ENCODE results near the gene TAGAP. TPM values are rescaled to one million over a fixed set of nuclear protein-coding genes. Genes with fewer than 3 reads are reported as not detected.

Gene TAGAP
- total and polyA plus RNA-seq, 9 of the 15 experiments (the other 6 are each of a cell fraction or from before 2014, with no cell fraction given) = 0.07 TPM; not detected in 8

- FAIRE-seq (no peak), ATAC-seq (no peak), DNase-seq (ENCODE audit: extremely low read depth in 1 of 4, low spot score in 3 of 4) (no peak)
- intact Hi-C loops (cut with micrococcal nuclease) = no loop called here
- in situ Hi-C loops (cut with MboI) = no loop called here
- no peaks in the 10 kb centered on the region for H3K9me3 ChIP-seq (replicated peaks; ENCODE audit: control insufficient read depth, insufficient read depth, low read depth, low read length)
- no peaks in the 10 kb centered on the region for H3K36me3 ChIP-seq (ENCODE audit: control insufficient read depth, insufficient read depth, low read length)
- WGBS (ENCODE audit: insufficient coverage, low coverage, missing lambda C conversion rate) = under 1% methylated on average over 14 of the region's 14 CpGs
- H3K4me3 ChIP-seq = no peak overlapping the region
- peaks cover 51 to 70% of the 10 kb centered on the region in 2 experiments for H3K27me3 ChIP-seq (ENCODE audit: control insufficient read depth in 2 of 2, insufficient read depth in 2 of 2, low read length in 2 of 2)
- H3K4me1 ChIP-seq (replicated peaks in 1 of 2; ENCODE audit: control insufficient read depth in 2 of 2, insufficient read depth in 2 of 2, low read length in 2 of 2) = peaks cover 0 to 4% of the 10 kb centered on the region in 2 experiments; a peak in 1 of 5 replicates
- CTCF ChIA-PET (ENCODE audit: low intra/inter-chr PET ratio) = no interaction called here
- POLR2A ChIA-PET = interaction anchor here (1.1 kb wide), 1 partner anchor 14 kb away, joined by 3 read pairs; no protein-coding TSS in a partner anchor
- no peaks in the 10 kb centered on the region for H3K9me1 ChIP-seq (ENCODE audit: control insufficient read depth, insufficient read depth, low read length)
- H2AFZ ChIP-seq (ENCODE audit: low read depth, low read length) = no peak overlapping the region
- no peaks in the 10 kb centered on the region for H3K79me2 ChIP-seq (ENCODE audit: control insufficient read depth, insufficient read depth, low read length)
- no peak overlapping the region for H3K9ac ChIP-seq (ENCODE audit: insufficient read depth in 1 of 2, low read depth in 2 of 2, low read length in 2 of 2)
- H4K20me1 ChIP-seq (replicated peaks; ENCODE audit: control insufficient read depth, insufficient read depth, low read length) = no peaks in the 10 kb centered on the region
- BruUV-seq (replicated peaks) = no TSS peak
- no peak overlapping the region for H3K4me2 ChIP-seq (ENCODE audit: insufficient read depth, low read length)
- no peak for TF ChIP-seq CHD2 (IDR thresholded peaks at IDR 0.05; ENCODE audit: low read depth, low read length)
- H3K27ac ChIP-seq (ENCODE audit: extremely low read depth, low read depth, low read length) = no peak overlapping the region
Measured at GRCh38 chr6:159036673-159037072, 8.1 kb downstream of the TAGAP start.

- ChIA-PET CTCF (ENCODE audit: low intra/inter-chr PET ratio) (no interaction called here), POLR2A (interaction anchor here (0.7 to 1.1 kb wide), 3 partner anchors 15 to 951 kb away, joined by 3 read pairs; no protein-coding TSS in a partner anchor)
- Histone ChIP-seq H3K9ac (ENCODE audit: insufficient read depth in 1 of 2, low read depth in 2 of 2, low read length in 2 of 2) (no peak overlapping the region), H3K4me2 (ENCODE audit: insufficient read depth, low read length) (no peak overlapping the region), H3K79me2 (ENCODE audit: control insufficient read depth, insufficient read depth, low read length) (no peaks in the 10 kb centered on the region), H3K9me3 (replicated peaks; ENCODE audit: control insufficient read depth, insufficient read depth, low read depth, low read length) (no peaks in the 10 kb centered on the region), H3K27ac (ENCODE audit: extremely low read depth, low read depth, low read length) (no peak overlapping the region), H2AFZ (ENCODE audit: low read depth, low read length) (no peak overlapping the region), H3K9me1 (ENCODE audit: control insufficient read depth, insufficient read depth, low read length) (no peaks in the 10 kb centered on the region), H3K4me3 (no peak overlapping the region), H3K4me1 (replicated peaks in 1 of 2; ENCODE audit: control insufficient read depth in 2 of 2, insufficient read depth in 2 of 2, low read length in 2 of 2) (peaks cover 0 to 4% of the 10 kb centered on the region in 2 experiments; a peak in 1 of 5 replicates), H4K20me1 (replicated peaks; ENCODE audit: control insufficient read depth, insufficient read depth, low read length) (no peaks in the 10 kb centered on the region), H3K36me3 (ENCODE audit: control insufficient read depth, insufficient read depth, low read length) (no peaks in the 10 kb centered on the region), H3K27me3 (ENCODE audit: control insufficient read depth in 2 of 2, insufficient read depth in 2 of 2, low read length in 2 of 2) (peaks cover 53 to 67% of the 10 kb centered on the region in 2 experiments)
- intact Hi-C loops (cut with micrococcal nuclease) = no loop called here
- in situ Hi-C loops (cut with MboI) = no loop called here
- ATAC-seq (peak; percentile 53), DNase-seq (ENCODE audit: extremely low read depth in 1 of 4, low spot score in 3 of 4) (no peak), FAIRE-seq (no peak)
- BruUV-seq (replicated peaks) = no TSS peak
- 2% methylated on average over 17 of the region's 17 CpGs for WGBS (ENCODE audit: insufficient coverage, low coverage, missing lambda C conversion rate)
- TF ChIP-seq BHLHE40 (IDR thresholded peaks at IDR 0.05; ENCODE audit: low read length) (no peak), ZNF24 (IDR thresholded peaks at IDR 0.05) (no peak), E2F8 (IDR thresholded peaks at IDR 0.05; ENCODE audit: low read depth, partially characterized antibody) (no peak), TAF7 (tag; IDR thresholded peaks at IDR 0.05) (no peak), PRMT5 (CRISPR knock-in tag; IDR thresholded peaks at IDR 0.05) (no peak), HCFC1 (IDR thresholded peaks at IDR 0.05; ENCODE audit: low read depth, low read length) (no peak), IRF9 (tag; IDR thresholded peaks at IDR 0.05) (no peak), MCM2 (IDR thresholded peaks at IDR 0.05; ENCODE audit: low read depth) (no peak)
- TF ChIP-seq, protein P1, sequence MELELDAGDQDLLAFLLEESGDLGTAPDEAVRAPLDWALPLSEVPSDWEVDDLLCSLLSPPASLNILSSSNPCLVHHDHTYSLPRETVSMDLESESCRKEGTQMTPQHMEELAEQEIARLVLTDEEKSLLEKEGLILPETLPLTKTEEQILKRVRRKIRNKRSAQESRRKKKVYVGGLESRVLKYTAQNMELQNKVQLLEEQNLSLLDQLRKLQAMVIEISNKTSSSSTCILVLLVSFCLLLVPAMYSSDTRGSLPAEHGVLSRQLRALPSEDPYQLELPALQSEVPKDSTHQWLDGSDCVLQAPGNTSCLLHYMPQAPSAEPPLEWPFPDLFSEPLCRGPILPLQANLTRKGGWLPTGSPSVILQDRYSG (tag; conservative IDR thresholded peaks at IDR 0.05; ENCODE audit: low read depth) = no peak
- TF ChIP-seq, protein P2, sequence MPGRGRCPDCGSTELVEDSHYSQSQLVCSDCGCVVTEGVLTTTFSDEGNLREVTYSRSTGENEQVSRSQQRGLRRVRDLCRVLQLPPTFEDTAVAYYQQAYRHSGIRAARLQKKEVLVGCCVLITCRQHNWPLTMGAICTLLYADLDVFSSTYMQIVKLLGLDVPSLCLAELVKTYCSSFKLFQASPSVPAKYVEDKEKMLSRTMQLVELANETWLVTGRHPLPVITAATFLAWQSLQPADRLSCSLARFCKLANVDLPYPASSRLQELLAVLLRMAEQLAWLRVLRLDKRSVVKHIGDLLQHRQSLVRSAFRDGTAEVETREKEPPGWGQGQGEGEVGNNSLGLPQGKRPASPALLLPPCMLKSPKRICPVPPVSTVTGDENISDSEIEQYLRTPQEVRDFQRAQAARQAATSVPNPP (IDR thresholded peaks at IDR 0.05; ENCODE audit: borderline replicate concordance, insufficient read depth, insufficient read length) = no peak
Measured at GRCh38 chr6:159035891-159036290, 8.9 kb downstream of the TAGAP start.
